H9 (cell line): Measurements from ENCODE around the gene PLPPR5. TPM values are rescaled to one million over a fixed set of nuclear protein-coding genes. Genes with fewer than 3 reads are reported as not detected.

Experiments used
- DNase-seq: peaks from one replicate; pipeline ENCODE4 v3.0.0-alpha.2; 2017
- H2AFZ ChIP-seq: one replicate; pipeline ENCODE4 v1.6.1; 2013; ENCODE audit warnings: mild to moderate bottlenecking, low read length, control low read depth, moderate library complexity
- H2AK5ac ChIP-seq: 2 replicates; pipeline ENCODE4 v1.6.1; 2013; ENCODE audit warnings: low read length, control low read depth, mixed read lengths; ENCODE audit not compliant: insufficient read length
- H2BK120ac ChIP-seq: one replicate; pipeline ENCODE4 v1.6.1; 2013; ENCODE audit warnings: low read depth, mild to moderate bottlenecking, low read length, control low read depth, inconsistent platforms; ENCODE audit not compliant: poor library complexity, severe bottlenecking
- H2BK12ac ChIP-seq: 2 replicates; pipeline ENCODE4 v1.6.1; 2013; ENCODE audit warnings: low read length, control low read depth, mixed read lengths, low read depth; ENCODE audit not compliant: insufficient read length
- H2BK15ac ChIP-seq: 2 replicates; pipeline ENCODE4 v1.6.1; 2013; ENCODE audit warnings: low read depth, low read length, control low read depth
- H2BK20ac ChIP-seq: one replicate; pipeline ENCODE4 v1.6.1; 2013; ENCODE audit warnings: low read depth, mild to moderate bottlenecking, low read length, control low read depth, inconsistent platforms; ENCODE audit not compliant: poor library complexity, severe bottlenecking
- H2BK5ac ChIP-seq: 2 replicates; pipeline ENCODE4 v1.6.1; 2013; ENCODE audit warnings: low read length, control low read depth, mixed read lengths; ENCODE audit not compliant: insufficient read length
- H3K14ac ChIP-seq: 2 replicates; pipeline ENCODE4 v1.6.1; 2013; ENCODE audit warnings: low read length, control low read depth; ENCODE audit not compliant: insufficient read depth
- H3K18ac ChIP-seq: 2 replicates; pipeline ENCODE4 v1.6.1; 2013; ENCODE audit warnings: low read depth, mild to moderate bottlenecking, mixed read lengths, low read length, control low read depth; ENCODE audit not compliant: insufficient read length
- H3K23ac ChIP-seq: 2 replicates; pipeline ENCODE4 v1.6.1; 2013; ENCODE audit warnings: low read length, control low read depth, mixed read lengths, low read depth; ENCODE audit not compliant: insufficient read length
- H3K23me2 ChIP-seq: 2 replicates; pipeline ENCODE4 v1.6.1; 2013; ENCODE audit warnings: low read depth, mild to moderate bottlenecking, mixed read lengths, low read length, control low read depth; ENCODE audit not compliant: insufficient read length, poor library complexity, severe bottlenecking
- H3K27ac ChIP-seq: 2 replicates; pipeline ENCODE4 v1.5.1; 2013; ENCODE audit warnings: low read length, control low read depth, mixed read lengths, low read depth; ENCODE audit not compliant: insufficient read length
- H3K27me3 ChIP-seq: 2 replicates; pipeline ENCODE4 v1.6.1; 2013; ENCODE audit warnings: low read length, control low read depth, inconsistent platforms; ENCODE audit not compliant: insufficient read depth
- H3K4ac ChIP-seq: 2 replicates; pipeline ENCODE4 v1.6.1; 2013; ENCODE audit warnings: low read depth, mild to moderate bottlenecking, control low read depth, inconsistent platforms, low read length, moderate library complexity
- H3K4me1 ChIP-seq: 2 replicates; pipeline ENCODE4 v1.6.1; 2013; ENCODE audit warnings: low read length, control low read depth, inconsistent platforms; ENCODE audit not compliant: insufficient read depth
- H3K4me2 ChIP-seq: 2 replicates; pipeline ENCODE4 v1.6.1; 2013; ENCODE audit warnings: low read length, control low read depth, mixed read lengths; ENCODE audit not compliant: insufficient read length, insufficient read depth
- H3K56ac ChIP-seq: 2 replicates; pipeline ENCODE4 v1.6.1; 2013; ENCODE audit warnings: low read depth, mild to moderate bottlenecking, mixed read lengths, low read length, control low read depth; ENCODE audit not compliant: insufficient read length
- H3K79me1 ChIP-seq: 2 replicates; pipeline ENCODE4 v1.6.1; 2013; ENCODE audit warnings: low read depth, mild to moderate bottlenecking, moderate library complexity, low read length, control low read depth, inconsistent platforms; ENCODE audit not compliant: insufficient read depth, poor library complexity, severe bottlenecking
- H3K79me2 ChIP-seq: 2 replicates; pipeline ENCODE4 v1.6.1; 2013; ENCODE audit warnings: low read length, control low read depth, inconsistent platforms; ENCODE audit not compliant: insufficient read depth
- H3K9ac ChIP-seq: 2 replicates; pipeline ENCODE4 v1.6.1; 2013; ENCODE audit warnings: low read length, control low read depth, mixed read lengths; ENCODE audit not compliant: insufficient read length; ENCODE audit errors: extremely low read depth
- H3K9me3 ChIP-seq: one replicate; pipeline ENCODE4 v1.6.1; 2013; ENCODE audit warnings: low read depth, low read length, inconsistent platforms; ENCODE audit not compliant: control insufficient read depth
- H3T11ph ChIP-seq: one replicate; pipeline ENCODE4 v1.6.1; 2013; ENCODE audit warnings: mild to moderate bottlenecking, low read length, control low read depth, inconsistent platforms
- H4K20me1 ChIP-seq: one replicate; pipeline ENCODE4 v1.6.1; 2013; ENCODE audit not compliant: control insufficient read depth, insufficient read length, insufficient read depth
- H4K5ac ChIP-seq: 2 replicates; pipeline ENCODE4 v1.6.1; 2013; ENCODE audit warnings: low read depth, mild to moderate bottlenecking, mixed read lengths, low read length, control low read depth; ENCODE audit not compliant: insufficient read length
- H4K8ac ChIP-seq: replicated peaks from 2 replicates; pipeline ENCODE4 v1.6.1; 2013; ENCODE audit warnings: low read length, control low read depth, mixed read lengths, low read depth; ENCODE audit not compliant: insufficient read length
- H4K91ac ChIP-seq: 2 replicates; pipeline ENCODE4 v1.6.1; 2013; ENCODE audit warnings: low read depth, mild to moderate bottlenecking, moderate library complexity, mixed read lengths, low read length, control low read depth; ENCODE audit not compliant: insufficient read length
- H3K27ac Mint-ChIP-seq, 3 experiments: 2 replicates in 2 of 3; 3 replicates in 1 of 3; pipeline ENCODE4 v1.8.0; 2020 to 2021; ENCODE audit warnings: mixed read lengths in 3 of 3, mild to moderate bottlenecking in 1 of 3, moderate library complexity in 1 of 3
- H3K27me3 Mint-ChIP-seq: 2 replicates; pipeline ENCODE4 v1.8.0; 2021; ENCODE audit warnings: low read depth, mild to moderate bottlenecking, moderate library complexity, mixed read lengths
- H3K36me3 Mint-ChIP-seq, 3 experiments: 2 replicates in 2 of 3; 3 replicates in 1 of 3; pipeline ENCODE4 v1.8.0; 2020 to 2021; ENCODE audit warnings: low read depth in 3 of 3, mixed read lengths in 3 of 3; ENCODE audit not compliant: insufficient read depth in 1 of 3
- H3K4me1 Mint-ChIP-seq, 2 experiments: 2 replicates each; pipeline ENCODE4 v1.8.0; 2020; ENCODE audit warnings: mixed read lengths in 2 of 2
- H3K4me3 Mint-ChIP-seq, 2 experiments: 2 replicates in 1 of 2; 3 replicates in 1 of 2; pipeline ENCODE4 v1.8.0; 2020 to 2021; ENCODE audit warnings: mild to moderate bottlenecking in 2 of 2, mixed read lengths in 2 of 2, moderate library complexity in 1 of 2
- H3K9me3 Mint-ChIP-seq, 2 experiments: 2 replicates in 1 of 2; 3 replicates in 1 of 2; pipeline ENCODE4 v1.8.0; 2020; ENCODE audit warnings: mild to moderate bottlenecking in 2 of 2, mixed read lengths in 2 of 2, moderate library complexity in 1 of 2
- CTCF ChIP-seq: fragments of 200-600 bp; sonication (generic); conservative IDR thresholded peaks from 3 replicates; pipeline ENCODE4 v1.8.0; 2021; ENCODE audit warnings: antibody characterized with exemption, mild to moderate bottlenecking
- WGBS: extraction: QIAGEN DNeasy Blood & Tissue Kit; methylation state at CpG from one replicate; pipeline ENCODE4 v1.1.7; 2013; ENCODE audit warnings: missing lambda C conversion rate, low lambda C conversion rate, mixed read lengths; ENCODE audit not compliant: insufficient read length; ENCODE audit errors: extremely low coverage; 5-methylcytosine and 5-hydroxymethylcytosine counted together
- total RNA-seq: library from RNA; stranded (reverse); gene quantifications from 2 replicates; pipeline ENCODE4 v1.2.1, GENCODE V29; 2021

The PLPPR5 gene
- total RNA-seq, 1 experiment from 2014 or later = 1.4 TPM

GRCh38 chr1:98932184-98932583 lies 72.5 kb downstream of the PLPPR5 start:
- Histone ChIP-seq H3K9ac (no peak overlapping the region), H4K20me1 (no peaks in the 10 kb centered on the region), H3K23ac (no peak overlapping the region), H3T11ph (no peak overlapping the region), H2BK15ac (no peak overlapping the region), H4K91ac (no peak overlapping the region), H3K79me2 (no peaks in the 10 kb centered on the region), H3K27me3 (no peaks in the 10 kb centered on the region), H3K4me2 (no peak overlapping the region), H4K8ac (no peak overlapping the region), H3K27ac (no peak overlapping the region), H3K4me1 (no peaks in the 10 kb centered on the region; the same call in 1 of the 2 replicates), H3K79me1 (no peaks in the 10 kb centered on the region), H3K4ac (no peak overlapping the region), H2BK5ac (no peak overlapping the region), H2AK5ac (no peak overlapping the region), H2BK20ac (no peak overlapping the region), H3K9me3 (no peaks in the 10 kb centered on the region), H2BK120ac (no peak overlapping the region), H3K56ac (no peak overlapping the region), H2BK12ac (no peak overlapping the region), H4K5ac (no peak overlapping the region), H3K23me2 (no peaks in the 10 kb centered on the region), H3K18ac (no peak overlapping the region), H3K14ac (no peak overlapping the region), H2AFZ (no peak overlapping the region)
- Mint-ChIP-seq H3K27me3 (no peaks in the 10 kb centered on the region), H3K36me3 (peaks cover 2 to 4% (median 2%) of the 10 kb centered on the region in 3 experiments; a peak in 4 of 7 replicates), H3K4me3 (no peak overlapping the region), H3K9me3 (peaks cover 2 to 3% of the 10 kb centered on the region in 2 experiments; a peak in 3 of 5 replicates), H3K4me1 (peaks cover 6 to 9% of the 10 kb centered on the region in 2 experiments), H3K27ac (no peak overlapping the region)
- WGBS = no CpG with 5 or more reads among the region's 5 CpGs
- no peak for DNase-seq
- TF ChIP-seq CTCF = no peak
